OCI-M2 (cell line): ENCODE results near the gene CIBAR2.

Source experiments
- DNase-seq: peaks from one replicate; lab custom pipeline; 2025; ENCODE audit not compliant: unreplicated experiment; lab: John Stamatoyannopoulos, UW

CIBAR2 gene

DNA sequence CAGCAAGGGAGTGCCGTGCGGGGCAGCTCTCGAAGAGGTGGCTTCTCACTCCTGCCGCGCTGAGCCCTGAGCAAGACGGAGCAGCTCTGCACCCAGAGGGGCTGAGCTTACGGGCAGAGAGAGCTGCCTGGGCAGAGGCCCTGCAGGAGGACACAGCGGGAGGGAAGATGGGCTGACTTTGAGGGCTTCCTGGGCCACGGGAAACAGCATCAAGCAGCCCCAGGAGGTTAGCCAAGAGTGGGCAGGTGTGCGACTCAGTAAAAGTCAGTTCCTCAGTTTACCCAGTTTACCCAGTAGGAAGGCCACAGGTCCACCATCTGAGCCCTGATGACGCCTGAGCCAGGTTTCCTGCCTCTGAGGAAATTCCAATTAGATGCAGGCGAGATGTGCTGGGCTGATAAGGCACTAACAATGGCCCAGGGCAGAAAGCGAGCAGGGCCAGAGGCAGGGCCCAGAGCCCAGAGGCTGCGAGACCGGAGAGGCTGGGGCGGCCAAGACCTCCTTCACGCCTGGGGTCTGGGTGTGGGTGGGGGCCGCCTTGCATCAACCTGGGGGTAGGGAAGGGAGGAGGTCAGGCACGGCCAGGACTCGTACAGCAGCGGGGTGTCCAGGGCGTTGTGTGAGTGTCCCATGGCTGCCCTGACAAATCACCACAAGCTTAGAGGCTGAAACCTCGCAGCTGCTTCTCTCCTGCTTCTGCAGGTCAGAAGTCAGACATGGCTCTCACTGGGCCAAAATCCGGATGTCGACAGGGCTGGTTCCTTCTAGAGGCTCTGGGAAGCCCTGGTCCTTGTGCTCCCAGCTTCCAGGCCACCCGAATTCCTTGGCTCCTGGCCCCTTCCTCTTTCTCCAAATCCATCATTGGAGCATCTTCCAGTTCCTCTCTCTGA, 32.0 kb upstream of the CIBAR2 start:
- DNase-seq, result no peak

DNA sequence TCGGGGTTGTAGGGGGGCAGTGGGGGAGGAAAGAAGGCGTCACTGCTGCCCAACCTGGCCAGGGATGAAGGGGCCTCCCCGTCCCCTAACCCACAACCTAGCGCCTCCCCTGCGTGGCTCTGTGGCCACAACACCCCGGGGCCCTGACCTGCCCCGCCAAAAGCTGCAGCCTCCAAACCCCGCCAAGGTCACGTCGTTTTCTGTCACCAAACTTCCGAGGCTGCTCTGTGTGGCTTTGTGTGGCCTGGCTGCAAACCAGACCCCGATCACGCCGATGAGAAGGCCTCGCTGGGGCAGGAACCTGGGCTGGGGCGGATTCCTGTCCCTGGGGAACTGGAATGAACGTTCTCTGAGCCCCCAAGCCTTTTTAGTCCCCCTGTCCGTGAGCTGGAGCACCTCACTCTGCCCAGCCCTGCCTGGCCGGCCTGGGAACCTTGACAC, 30.5 kb upstream of the CIBAR2 start:
- DNase-seq, result no peak

DNA sequence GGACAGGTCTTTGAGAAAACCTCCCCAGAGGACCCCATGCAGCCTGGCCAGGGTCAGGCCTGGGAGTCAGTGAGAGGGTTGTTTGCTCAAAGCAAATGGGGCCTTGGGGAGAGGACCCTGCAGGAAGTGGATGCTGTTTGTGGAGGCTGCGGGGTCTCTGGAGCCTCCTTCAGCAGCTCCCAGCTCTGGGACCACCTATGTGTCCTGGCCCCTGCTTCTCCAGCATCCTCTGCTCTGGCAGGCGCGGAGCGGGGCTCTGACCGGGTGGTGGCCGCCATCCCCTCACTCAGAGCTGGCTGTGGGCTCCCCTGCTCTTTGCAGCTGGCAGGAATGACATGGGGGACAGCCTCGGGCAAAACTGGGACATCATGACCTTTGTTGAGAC, 29.8 kb upstream of the CIBAR2 start:
- no peak for DNase-seq

DNA sequence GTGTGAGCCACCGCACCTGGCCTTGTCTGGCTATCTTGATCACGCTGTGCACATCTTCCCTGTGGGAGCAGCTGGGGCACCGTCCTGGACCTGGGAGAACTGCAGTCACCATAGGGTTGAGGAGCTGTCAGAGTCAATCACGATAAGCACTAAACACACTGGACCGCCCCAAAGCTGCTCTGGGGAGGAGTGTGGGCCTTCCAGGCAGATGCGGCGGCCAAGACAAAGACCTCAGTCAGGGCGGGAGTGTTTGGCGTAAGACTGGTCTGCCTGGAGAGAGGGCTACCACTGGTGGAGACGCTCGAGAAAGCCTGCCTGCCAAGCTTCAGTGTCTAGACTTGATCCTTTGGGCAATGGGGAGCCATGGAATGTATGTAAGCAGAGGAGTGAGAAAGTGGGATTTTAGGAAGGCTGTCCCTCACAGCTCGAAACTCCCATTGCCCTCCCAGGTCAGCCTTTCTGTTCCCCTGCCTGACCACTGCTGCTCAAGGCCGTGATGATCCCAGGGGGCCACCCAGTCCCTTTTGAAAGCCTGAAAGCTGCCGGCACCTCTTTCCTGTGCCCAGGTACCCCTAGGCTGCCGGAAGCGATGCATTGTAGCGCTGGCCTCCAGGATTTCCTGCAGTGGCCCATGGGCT, 29.3 kb upstream of the CIBAR2 start:
- no peak for DNase-seq

DNA sequence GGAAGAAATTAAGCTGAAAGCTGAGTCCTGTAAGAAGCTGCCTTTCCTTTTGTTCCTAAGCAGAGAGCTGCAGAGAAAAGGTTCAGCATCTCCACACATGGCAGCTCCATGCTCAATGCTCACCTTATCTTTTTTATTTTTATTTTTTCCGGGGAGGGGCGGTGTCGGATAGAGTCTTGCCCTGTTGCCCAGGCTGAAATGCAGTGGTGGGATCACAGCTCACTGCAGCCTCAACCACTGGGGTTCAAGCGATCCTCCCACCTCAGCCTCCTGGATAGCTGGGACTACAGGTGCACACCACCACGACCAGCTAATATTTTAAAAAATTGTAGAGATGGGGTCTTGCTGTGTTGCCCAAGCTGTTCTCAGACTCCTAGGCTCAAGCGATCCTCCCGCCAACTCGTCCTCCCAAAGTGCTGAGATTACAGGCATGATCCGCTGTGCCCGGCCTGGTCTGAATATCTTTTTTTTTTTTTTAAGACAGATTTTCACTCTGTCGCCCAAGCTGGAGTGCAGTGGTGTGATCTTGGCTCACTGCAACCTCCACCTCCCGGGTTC, 28.3 kb upstream of the CIBAR2 start:
- DNase-seq, result no peak

DNA sequence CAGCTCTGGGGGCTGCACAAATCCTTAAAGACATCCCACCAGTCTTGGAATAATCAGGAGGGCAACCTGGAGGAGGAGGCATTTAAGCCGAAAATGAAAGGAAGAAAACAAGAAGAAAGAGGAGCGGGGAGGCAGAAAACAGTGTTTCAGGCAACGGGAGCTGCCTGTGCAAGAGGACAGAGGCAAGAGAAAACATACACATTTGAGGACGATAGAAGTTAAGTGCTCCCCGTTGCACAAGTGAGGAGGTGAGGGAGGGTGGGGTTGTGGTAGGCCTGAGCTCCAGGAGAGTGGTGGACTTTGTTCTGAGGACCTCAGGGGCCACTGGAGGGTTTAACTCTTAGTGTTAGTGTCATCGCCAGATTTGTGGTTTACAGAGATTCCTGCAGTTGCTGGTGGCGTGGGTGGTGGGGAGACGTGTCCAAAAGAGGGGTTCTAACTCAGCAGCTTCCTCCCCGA, 27.6 kb upstream of the CIBAR2 start:
- DNase-seq, result no peak

DNA sequence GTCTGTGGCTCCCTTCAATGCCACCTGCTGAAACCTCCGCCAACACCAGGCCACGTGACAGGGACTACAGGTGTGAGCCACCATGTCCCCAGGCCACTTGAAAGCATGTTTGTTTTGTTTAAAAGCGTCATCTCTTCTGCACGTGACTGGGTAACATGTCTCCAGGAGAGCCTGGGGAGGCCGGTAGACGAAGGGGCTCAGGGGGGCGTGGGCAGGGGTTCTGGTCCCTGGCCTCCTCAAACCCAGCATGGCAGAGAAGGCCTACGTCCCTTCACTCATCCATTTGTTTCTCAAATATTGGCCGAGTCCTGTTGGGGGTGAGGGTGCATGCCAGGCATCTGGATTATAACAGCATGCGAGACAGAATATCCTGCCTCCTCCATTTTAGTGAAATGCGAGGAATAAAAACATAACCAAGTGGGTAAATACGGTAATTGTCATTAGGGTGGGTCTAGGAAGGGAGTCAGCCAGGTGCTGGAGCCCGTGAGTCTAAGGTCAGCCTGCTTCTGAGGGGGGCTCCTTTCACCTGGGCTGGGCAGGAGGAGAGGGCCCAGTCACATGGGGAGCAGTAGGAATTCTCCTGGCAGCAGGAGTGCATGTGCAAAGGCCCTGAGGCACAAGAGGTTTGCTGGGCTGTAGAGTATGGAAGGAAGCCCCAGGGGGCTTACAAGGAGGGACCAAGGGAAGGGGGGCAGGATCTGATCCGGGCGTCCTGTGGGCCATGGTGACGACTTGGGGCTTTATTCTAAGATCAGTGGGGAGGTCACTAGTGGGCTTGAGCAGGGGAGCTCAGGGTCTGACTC, 26.8 kb upstream of the CIBAR2 start:
- DNase-seq, result no peak

DNA sequence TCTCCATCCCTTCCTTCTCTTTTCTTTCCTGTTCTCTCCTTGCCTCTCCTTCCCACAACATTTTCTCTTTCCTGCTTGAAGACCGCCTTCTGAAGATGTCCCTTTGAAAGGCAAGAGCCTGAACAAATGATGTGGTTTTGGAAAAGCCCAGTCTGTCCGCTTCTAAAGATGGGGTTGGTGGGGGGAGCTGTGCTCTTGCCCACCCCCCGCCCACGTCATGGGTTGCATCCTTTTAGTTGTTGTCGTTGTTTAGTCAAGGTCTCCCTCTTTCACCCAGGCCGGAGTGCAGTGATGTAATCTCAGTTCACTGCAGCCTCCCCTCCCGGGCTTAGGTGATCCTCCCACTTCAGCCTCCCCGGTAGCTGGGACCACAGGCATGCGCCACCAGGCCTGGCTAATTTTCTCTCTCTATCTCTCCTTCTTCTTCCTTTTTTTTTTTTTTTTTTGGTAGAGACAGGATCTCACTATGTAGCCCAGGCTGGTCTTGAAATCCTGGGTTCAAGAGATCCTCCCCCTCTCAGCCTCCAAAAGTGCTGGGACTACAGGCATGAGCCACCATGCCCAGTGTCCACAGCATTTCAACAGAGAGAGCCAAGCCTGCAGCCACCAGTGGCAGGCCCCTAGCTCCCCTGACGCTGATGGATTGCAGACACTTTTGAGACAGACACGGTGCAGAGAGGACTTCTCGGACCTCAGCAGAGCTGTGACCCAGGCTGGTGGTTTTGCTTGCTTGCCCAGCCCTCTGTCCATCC, 26.0 kb upstream of the CIBAR2 start:
- DNase-seq, result no peak

DNA sequence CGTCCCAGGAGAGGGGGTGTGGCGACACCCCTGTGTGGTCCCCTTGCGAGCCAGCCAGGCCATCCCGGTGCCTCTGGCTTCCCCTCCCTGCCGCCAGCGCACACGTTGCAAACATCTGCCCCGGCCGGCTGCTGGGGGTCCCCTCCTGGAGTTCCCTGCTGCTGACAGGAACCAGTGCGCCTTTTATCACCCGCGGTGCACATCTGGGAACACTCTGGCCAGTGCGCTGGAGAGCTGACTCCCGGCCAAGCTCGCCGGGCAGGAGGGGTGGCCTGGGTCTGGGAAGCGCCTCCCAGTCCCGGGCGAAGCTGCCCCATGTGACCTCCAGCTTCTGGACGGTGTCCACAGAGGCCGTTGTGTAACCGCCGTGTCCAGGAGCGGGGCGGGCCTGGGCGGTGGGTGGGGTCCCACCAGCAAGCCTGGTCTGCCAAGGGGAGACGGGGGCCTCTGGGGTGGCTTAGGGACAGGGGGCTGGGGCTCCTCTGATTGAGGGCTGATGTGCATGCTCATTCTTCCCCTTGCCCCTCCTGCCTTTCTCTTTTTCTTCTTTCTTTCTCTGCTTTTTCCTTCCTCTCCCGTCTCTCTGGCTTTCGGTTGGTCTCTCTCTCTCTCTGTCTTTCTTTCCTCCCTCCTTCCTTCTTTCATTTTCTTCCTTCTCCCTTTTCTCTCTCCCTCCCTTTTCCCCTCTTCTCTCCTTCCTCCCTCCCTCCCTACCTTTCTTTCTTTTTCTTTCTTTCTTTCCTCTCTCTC, 25.2 kb upstream of the CIBAR2 start:
- DNase-seq, result no peak

DNA sequence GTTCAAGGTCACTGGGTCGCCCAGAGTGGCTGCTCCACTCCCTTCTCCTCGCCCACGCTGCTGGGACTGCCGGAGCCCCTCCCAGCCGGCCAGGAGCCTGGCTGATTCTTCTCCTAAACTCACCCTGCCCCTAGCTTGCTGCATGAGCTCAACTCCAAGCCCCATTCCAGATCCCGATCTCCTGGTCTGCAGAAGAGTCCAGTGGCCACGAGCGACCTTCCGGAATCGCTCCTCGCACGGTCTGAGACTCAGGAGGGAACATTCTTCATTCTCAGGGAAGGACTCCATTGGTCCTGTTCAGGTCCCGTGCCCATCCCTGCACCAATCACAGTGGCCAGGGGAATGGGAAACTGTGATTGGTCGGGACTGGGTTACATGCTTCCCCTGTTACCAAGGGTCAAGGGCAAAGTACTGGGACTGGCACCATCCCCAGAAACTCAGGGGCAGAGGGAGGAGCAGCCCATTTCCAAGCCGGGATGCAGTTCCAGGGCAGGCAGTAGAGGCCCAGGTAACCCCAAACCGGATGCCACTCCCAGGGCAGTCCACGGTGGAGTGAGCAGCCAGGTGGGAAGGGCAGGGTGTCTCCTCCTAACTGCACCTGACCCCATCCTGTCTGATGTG, 24.5 kb upstream of the CIBAR2 start:
- no peak for DNase-seq

DNA sequence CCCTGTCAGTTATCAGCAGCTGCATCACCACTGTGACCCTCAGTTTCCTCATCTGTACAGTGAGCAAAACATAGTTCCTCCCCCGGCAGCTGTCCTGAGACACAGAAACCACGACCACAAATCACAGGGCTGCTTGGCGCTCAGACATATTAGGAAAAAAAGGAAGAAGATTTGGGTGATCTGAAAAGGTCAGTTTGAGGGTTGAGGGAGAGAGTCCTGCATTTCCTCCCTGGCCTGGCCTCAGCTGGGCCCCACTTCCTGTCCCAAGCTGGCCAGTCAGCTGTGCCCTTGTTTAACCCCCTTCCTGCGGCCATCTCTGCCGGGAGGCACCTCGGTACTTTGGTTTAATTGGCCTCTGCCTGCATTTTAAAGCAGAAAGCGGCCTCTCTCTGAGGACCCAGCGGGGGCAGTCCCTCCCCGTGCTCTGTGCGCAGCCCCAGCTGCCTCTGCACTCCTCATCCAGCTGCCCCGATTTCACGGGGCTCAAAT, 24.0 kb upstream of the CIBAR2 start:
- DNase-seq, result no peak

DNA sequence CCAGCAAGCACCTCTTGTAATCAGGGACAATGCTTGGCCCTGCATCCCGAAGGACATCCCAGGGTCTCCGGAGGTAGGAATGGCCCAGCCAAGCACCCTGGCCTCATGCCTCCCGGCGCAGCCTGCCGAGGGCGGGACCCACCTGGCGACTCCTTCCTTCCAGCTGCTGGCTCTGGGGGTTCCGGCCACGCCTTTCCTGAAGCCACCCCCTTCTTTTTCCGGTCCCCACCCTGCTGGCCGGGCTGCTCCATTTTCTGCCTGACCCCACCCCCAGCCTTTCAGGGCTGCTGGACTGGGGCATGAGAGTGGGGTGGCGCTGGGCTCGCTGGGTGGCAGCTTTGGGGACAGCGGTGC, 22.5 kb upstream of the CIBAR2 start:
- DNase-seq, result no peak

DNA sequence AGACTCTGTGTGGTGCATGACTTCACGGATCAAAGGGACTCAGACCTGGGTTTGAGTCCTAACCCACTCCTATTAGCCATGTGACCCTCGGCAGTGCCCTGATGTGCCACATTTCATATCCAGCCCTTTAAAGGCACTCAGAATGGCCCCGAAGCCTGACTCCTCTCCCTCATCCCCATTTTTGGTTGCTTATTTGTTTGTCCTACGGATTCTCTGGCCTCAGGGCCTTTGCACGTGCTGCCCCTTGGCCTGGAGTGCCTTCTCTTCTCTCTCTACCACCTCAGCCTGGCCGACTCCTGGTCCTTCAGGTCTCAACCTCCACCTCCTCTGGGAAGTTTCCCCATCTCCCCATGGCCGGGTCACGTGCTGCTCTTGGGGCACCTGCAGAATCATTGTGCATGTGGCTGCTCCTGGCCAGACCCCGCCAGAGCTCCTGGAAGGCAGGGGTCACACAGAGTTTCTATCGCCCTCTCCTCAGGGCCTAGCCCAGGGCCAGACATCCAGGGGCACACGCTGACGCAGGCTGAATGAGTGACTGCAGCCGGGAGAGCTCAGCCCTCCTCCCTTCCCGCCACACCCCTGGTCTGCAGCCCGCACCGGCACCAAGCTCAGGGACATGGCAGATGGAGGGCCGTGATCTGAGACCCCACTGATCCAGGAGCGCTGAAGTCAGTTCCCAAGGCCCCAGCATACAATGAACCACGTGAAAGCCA, 22.0 kb upstream of the CIBAR2 start:
- DNase-seq, result no peak

DNA sequence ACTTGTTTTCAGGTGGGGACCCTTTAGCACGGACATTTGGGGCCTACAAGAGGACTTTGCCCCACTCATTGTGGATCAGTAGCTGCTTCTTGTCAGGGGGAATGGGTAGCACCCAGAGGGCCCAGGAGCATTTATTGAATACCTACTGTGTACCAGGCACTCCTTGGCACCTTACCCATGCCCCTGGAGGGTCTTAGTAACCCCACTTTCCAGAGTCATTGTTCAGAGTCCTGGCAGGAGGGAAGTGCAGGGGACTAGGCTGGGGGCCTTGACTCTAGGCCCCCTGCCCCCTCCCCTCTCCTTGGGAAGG, 21.0 kb upstream of the CIBAR2 start:
- DNase-seq, result no peak

DNA sequence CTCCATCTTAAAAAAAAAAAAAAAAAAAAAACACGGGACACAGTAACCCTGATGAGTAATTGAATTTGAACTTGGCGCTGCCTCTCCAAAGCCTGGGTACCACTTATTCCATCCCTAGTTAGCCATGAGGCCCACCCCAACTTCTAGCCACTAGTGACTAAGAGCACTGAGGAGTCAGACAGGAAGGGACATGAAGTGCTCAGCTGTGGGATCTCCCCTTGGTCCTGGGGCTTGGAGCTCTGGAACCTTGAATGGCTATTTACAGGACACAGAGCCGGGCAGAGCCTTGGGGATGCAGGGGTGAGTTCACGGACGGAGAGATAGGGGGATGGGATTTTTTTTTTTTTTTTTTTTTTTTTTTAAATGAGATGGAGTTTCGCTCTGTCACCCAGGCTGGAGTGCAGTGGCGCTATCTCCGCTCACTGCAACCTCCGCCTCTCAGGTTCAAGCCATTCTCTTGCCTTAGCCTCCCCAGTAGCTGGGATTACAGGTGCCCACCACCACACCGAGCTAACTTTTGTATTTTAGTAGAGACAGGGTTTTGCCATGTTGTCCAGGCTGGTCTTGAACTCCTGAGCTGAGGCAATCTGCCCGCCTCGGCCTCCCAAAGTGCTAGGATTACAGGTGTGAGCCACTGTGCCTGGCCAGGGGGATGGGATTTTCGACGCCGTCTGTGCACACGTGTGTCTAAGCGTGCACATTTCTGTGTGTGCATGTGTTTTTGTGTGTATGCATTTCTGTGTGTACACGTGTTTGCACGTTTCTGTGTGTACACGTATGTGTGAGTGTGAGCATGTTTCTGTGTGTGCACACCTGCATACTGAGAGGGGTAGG, 20.4 kb upstream of the CIBAR2 start:
- DNase-seq, result no peak

DNA sequence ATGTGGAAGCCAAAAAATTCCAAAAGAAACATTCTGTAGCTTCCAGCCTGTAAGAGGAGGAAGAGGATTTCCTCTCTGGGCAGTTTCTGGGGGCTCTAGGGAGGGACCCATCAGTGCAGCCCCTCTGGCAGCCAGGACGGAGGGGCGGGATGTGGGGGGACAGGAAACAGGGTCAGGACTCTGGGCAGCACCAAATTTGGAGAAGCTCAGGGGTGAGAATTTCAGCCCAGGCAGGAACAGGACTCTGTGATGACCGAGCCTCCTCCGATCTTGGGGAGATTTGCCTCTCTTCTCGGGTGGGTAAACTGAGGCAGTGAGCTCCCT, 18.4 kb upstream of the CIBAR2 start:
- no peak for DNase-seq

DNA sequence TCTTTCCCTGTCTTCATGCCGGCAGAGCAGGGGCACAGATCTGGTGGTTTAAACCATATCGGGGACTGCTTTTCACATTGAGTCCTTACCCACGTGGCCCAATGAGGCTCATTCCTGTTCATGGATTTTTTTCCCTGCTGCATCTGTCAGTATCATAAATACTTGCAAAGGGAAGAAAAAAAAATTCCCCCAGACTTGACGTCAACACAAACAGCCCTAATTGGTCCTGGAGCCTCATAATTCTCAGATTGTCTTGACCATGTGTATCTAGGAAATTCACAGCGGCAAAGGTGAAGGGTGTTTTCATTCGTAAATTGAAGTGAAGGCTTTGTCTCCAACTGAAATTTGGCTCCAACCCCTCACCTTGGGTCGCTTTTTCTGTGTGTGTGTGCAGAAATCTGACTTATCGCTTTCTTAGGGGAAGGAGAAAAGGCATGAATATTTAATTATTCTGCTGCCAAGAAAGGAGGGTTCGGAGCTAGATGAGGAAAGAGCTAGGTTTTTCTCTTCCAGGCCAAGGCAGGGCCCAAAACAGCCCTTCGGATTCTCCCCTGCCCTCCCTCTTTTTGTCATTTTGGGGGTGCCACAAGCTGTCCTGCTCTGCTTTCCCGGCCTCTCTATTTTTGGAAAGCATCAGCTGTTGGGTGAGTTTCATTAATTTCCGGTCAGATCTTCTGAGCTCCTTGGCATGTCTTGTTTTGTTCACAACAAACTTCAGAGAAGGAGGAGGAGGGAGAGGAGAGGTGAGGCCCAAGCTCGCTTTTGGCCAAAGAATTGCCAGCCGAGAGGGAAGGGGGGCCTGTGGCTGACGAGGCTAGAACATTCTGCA, 17.8 kb upstream of the CIBAR2 start:
- DNase-seq, result no peak
